Left lung (tissue), 14 donors: ENCODE measurements around the gene FETUB. TPM values are rescaled to one million over a fixed set of nuclear protein-coding genes. Genes with fewer than 3 reads are reported as not detected.

ENCODE experiments used
- ATAC-seq: fragments of 200-7000 bp; cut with Tn5 transposase; one replicate; pipeline ENCODE4 v1.9.1; 2020; ENCODE audit warnings: moderate library complexity
- DNase-seq, 4 donors: peaks; one replicate each; pipeline ENCODE4 v3.0.0-alpha.2; 2013 to 2020
- H3K27ac ChIP-seq, 2 donors: fragments of 200-600 bp; sonication (generic) in 1 of 2; one replicate each; pipeline versions ENCODE4 v1.5.0 to v1.8.0; 2020 to 2021
- H3K27me3 ChIP-seq, 2 donors: fragments of 200-600 bp; sonication (generic) in 1 of 2; one replicate each; pipeline versions ENCODE4 v1.5.0 to v1.8.0; 2020 to 2021
- H3K36me3 ChIP-seq, 2 donors: fragments of 200-600 bp; sonication (generic) in 1 of 2; one replicate each; pipeline versions ENCODE4 v1.5.0 to v1.8.0; 2020 to 2021
- H3K4me1 ChIP-seq, 2 donors: fragments of 200-600 bp; one replicate each; pipeline ENCODE4 v1.8.0; 2021
- H3K4me3 ChIP-seq, 2 donors: fragments of 200-600 bp; sonication (generic) in 1 of 2; one replicate each; pipeline versions ENCODE4 v1.5.0 to v1.8.0; 2020 to 2021; ENCODE audit warnings: mild to moderate bottlenecking in 1 of 2
- H3K9me3 ChIP-seq, 2 donors: fragments of 200-600 bp; sonication (generic) in 1 of 2; one replicate each; pipeline versions ENCODE4 v1.5.0 to v1.8.0; 2020 to 2021
- intact Hi-C, 2 donors: fragments of 100-400 bp; cut with DNase I; formaldehyde crosslinking; loops; one replicate each; pipeline versions ENCODE4 v1.11.2 to v1.14.2; 2022
- long read RNA-seq, 12 donors: library from polyadenylated mRNA in 2 of 12; unstranded in 2 of 12; transcript quantifications; one replicate each; pipeline ENCODE4 v2.0.0 and lab custom pipeline, GENCODE V29; 2019 to 2026
- polyA plus RNA-seq, 6 donors: library from polyadenylated mRNA; unstranded; fragments of 120-200 nt; gene quantifications; one replicate each; pipeline ENCODE4 v1.2.1, GENCODE V29; 2013; ENCODE audit not compliant: insufficient read length in 6 of 6
- total RNA-seq, 2 donors: library from RNA; stranded (reverse); fragmentation: NEBNext Ultra II Directional; extraction: Animal tissue kit (Norgen Biotek cat#: 25700); gene quantifications; one replicate each; pipeline ENCODE4 v1.2.1, GENCODE V29; 2021
- TF ChIP-seq, protein P1 (sequence below), 2 donors: fragments of 200-600 bp; sonication (generic) in 1 of 2; IDR thresholded peaks; one replicate each; pipeline versions ENCODE4 v1.5.0 to v1.8.0; 2021; ENCODE audit warnings: antibody characterized with exemption in 2 of 2
- donor health status: DM: no; HTN: yes; CAD: no.
- donor health status: DM: no; HTN: no; CAD: no.

The FETUB gene
- not detected for total RNA-seq
- polyA plus RNA-seq = not detected
- long read RNA-seq, donor 1 = 0 reads
- long read RNA-seq, donor 2 = 0 reads
- long read RNA-seq, donor 3 = 0 reads
- long read RNA-seq, donor 4 = 0 reads
- long read RNA-seq, donor 5 = 0 reads
- long read RNA-seq, donor 6 = 0 reads
- long read RNA-seq, donor 7 = 0 reads
- long read RNA-seq, donor 8 = 0 reads
- long read RNA-seq, donor 9 = 0 reads
- long read RNA-seq, donor 10 = 0 reads
- long read RNA-seq, donor 11 = 0 reads
- long read RNA-seq, donor 12 = 0 reads

- ATAC-seq (no peak), DNase-seq (no peak)
- intact Hi-C loops = no loop called here
- Histone ChIP-seq H3K27ac (no peak within 1 kb of the TSS), H3K27me3 (peaks cover 0 to 36% of the 10 kb centered on the region in 2 donors), H3K36me3 (no peaks in the 10 kb centered on the region), H3K4me1 (no peaks in the 10 kb centered on the region), H3K9me3 (no peaks in the 10 kb centered on the region), H3K4me3 (no peak within 1 kb of the TSS)
- TF ChIP-seq, protein P1, sequence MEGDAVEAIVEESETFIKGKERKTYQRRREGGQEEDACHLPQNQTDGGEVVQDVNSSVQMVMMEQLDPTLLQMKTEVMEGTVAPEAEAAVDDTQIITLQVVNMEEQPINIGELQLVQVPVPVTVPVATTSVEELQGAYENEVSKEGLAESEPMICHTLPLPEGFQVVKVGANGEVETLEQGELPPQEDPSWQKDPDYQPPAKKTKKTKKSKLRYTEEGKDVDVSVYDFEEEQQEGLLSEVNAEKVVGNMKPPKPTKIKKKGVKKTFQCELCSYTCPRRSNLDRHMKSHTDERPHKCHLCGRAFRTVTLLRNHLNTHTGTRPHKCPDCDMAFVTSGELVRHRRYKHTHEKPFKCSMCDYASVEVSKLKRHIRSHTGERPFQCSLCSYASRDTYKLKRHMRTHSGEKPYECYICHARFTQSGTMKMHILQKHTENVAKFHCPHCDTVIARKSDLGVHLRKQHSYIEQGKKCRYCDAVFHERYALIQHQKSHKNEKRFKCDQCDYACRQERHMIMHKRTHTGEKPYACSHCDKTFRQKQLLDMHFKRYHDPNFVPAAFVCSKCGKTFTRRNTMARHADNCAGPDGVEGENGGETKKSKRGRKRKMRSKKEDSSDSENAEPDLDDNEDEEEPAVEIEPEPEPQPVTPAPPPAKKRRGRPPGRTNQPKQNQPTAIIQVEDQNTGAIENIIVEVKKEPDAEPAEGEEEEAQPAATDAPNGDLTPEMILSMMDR (IDR thresholded peaks at IDR 0.05) = no peak
Observed at GRCh38 chr3:186639778-186640472, at the start of gene FETUB. Gene FETUB (plus strand): TSS chr3:186640399. CDS start chr3:186640461, 62 bp downstream.

GRCh38 chr3:186590580-186591295, 49.5 kb upstream of the FETUB start:
- no peak for ATAC-seq
- intact Hi-C loops = no loop called here
- peaks cover 0 to 8% of the 10 kb centered on the region in 2 donors for H3K36me3 ChIP-seq
- no peak overlapping the region for H3K4me3 ChIP-seq
- H3K27me3 ChIP-seq = no peaks in the 10 kb centered on the region
- H3K4me1 ChIP-seq = no peaks in the 10 kb centered on the region
- no peak overlapping the region for H3K27ac ChIP-seq
- TF ChIP-seq, protein P1 (IDR thresholded peaks at IDR 0.05) = no peak
- no peaks in the 10 kb centered on the region for H3K9me3 ChIP-seq
- DNase-seq = no peak

- H3K9me3 ChIP-seq = no peaks in the 10 kb centered on the region
- DNase-seq (no peak), ATAC-seq (no peak)
- H3K27me3 ChIP-seq = no peaks in the 10 kb centered on the region
- no peaks in the 10 kb centered on the region for H3K36me3 ChIP-seq
- TF ChIP-seq, protein P1 (IDR thresholded peaks at IDR 0.05) = no peak
- H3K4me1 ChIP-seq = no peaks in the 10 kb centered on the region
- H3K27ac ChIP-seq = no peak overlapping the region
- H3K4me3 ChIP-seq = no peak overlapping the region
- intact Hi-C loops = no loop called here
Observed at GRCh38 chr3:186592682-186593081, 47.5 kb upstream of the FETUB start.

GRCh38 chr3:186593862-186594261, 46.3 kb upstream of the FETUB start:
- Histone ChIP-seq H3K36me3 (no peaks in the 10 kb centered on the region), H3K4me1 (no peaks in the 10 kb centered on the region), H3K27ac (no peak overlapping the region), H3K4me3 (no peak overlapping the region), H3K27me3 (no peaks in the 10 kb centered on the region), H3K9me3 (no peaks in the 10 kb centered on the region)
- no peak for ATAC-seq
- intact Hi-C loops = no loop called here
- TF ChIP-seq, protein P1 (IDR thresholded peaks at IDR 0.05) = no peak
- DNase-seq = no peak

DNA sequence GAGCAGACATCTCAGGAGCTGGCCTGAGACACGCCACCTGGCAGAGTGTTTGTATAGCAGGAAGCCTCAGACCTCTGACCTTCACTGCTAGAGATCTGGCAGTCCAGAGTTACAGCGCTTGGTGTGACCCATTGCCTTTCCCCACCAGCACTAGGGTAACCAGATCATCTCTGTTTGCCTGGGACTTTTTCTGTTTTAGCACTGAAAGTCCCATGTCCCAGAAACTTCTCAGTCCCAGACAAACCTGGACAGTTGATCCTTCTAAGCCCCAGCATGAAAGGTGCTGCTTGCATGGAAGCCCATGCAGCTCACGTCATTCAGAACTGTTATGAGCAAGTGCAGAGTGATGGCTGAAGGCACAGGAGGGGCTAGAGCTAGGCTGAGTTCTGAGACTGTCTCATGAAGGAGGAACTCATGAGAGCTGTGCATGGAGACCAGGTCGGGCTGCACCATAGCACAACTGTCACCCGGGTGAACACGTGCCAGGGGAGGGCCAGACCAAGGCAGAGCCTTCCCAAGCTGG, 45.5 kb upstream of the FETUB start:
- Histone ChIP-seq H3K9me3 (no peaks in the 10 kb centered on the region), H3K4me3 (no peak overlapping the region), H3K36me3 (no peaks in the 10 kb centered on the region), H3K4me1 (no peaks in the 10 kb centered on the region), H3K27me3 (no peaks in the 10 kb centered on the region), H3K27ac (no peak overlapping the region)
- intact Hi-C loops = no loop called here
- TF ChIP-seq, protein P1 (IDR thresholded peaks at IDR 0.05) = no peak
- no peak for ATAC-seq
- no peak for DNase-seq
